ENCODE results near the gene EIF4A2.
"Not testable (repeated sequence)": the region's sequence is repeated elsewhere in the genome, so short reads cannot be mapped to it uniquely, and the experiment has no call there.

EIF4A2 gene

GRCh38 chr3:186821429-186822387, 38.3 kb downstream of the EIF4A2 start:
- peak; percentile 43 for DNase-seq (ENCODE audit: low spot score)

- DNase-seq (ENCODE audit: low spot score), result not testable (repeated sequence)
Observed at GRCh38 chr3:186822388-186822759, 39.0 kb downstream of the EIF4A2 start.

GRCh38 chr3:186823386-186823785, 40.0 kb downstream of the EIF4A2 start:
- DNase-seq (ENCODE audit: low spot score), result no peak

DNA sequence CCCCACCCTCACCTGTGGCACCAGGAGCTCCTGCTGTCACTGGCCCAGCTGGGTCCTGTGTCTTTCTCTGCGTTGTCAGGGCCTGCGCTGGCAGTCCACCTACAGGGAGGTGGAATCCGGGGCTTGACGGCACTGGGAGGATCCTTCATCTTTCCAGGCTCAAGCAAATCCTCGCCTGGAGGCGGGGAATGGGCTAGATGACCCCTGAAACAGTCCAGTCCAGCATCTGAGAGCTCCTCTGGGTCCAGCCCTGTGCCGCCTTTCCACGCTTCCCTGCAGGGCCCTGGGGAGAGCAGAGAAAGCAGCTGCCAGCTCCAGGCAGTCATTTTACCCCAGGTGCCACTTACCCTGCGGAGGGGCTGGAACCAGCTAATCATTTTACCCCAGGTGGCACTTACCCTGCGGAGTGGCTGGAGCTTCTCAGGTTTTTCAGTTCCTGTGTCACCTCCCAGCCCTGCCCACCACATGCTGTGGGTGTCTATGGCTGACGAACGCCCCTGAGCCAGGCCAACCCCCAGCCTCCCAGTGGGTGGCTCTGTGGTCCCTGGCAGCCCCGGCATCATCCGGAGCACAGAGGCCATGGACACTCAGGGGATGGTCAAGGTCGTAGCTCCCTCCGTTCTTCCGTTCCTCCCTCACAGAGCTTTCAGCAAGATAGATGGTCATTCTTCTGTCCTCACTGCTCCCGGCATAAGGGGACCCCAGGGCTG, 41.2 kb downstream of the EIF4A2 start:
- no peak for DNase-seq (ENCODE audit: low spot score)

- no peak for DNase-seq (ENCODE audit: low spot score)
Observed at GRCh38 chr3:186825294-186825821, 42.0 kb downstream of the EIF4A2 start.

GRCh38 chr3:186825872-186826409, 42.6 kb downstream of the EIF4A2 start:
- DNase-seq (ENCODE audit: low spot score), result no peak

DNA sequence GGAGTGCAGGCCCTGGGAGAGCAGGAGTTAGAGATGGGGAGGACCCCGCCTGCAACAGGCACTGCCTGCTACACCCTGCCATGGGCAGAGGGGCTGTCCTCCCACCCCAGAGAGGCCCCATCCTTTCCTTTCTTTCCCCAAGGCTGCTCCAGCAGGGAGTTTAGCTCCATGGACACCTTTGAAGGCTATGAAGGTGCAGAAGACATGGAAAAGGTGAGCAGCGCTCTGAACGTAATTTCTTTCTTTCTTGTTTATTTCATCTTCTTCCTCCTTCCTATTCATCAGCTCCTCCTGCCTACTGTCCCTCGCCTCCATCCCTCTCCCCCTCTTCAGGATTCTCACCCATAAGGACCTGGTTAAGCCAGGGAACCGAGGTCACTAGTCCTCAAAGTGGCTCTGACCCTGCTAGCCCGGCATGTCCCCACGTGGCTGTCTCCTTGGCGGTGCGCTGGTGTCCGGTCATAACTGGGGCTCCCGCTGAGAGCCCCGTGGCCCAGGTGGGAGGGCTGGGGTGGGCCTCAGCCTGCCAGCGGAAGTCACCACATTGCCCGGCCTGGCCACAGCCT, 43.1 kb downstream of the EIF4A2 start:
- no peak for DNase-seq (ENCODE audit: low spot score)

GRCh38 chr3:186826976-186827857, 43.8 kb downstream of the EIF4A2 start:
- DNase-seq (ENCODE audit: low spot score), result peak; percentile 85

- DNase-seq (ENCODE audit: low spot score), result no peak
Observed at GRCh38 chr3:186828340-186828739, 45.0 kb downstream of the EIF4A2 start.

DNA sequence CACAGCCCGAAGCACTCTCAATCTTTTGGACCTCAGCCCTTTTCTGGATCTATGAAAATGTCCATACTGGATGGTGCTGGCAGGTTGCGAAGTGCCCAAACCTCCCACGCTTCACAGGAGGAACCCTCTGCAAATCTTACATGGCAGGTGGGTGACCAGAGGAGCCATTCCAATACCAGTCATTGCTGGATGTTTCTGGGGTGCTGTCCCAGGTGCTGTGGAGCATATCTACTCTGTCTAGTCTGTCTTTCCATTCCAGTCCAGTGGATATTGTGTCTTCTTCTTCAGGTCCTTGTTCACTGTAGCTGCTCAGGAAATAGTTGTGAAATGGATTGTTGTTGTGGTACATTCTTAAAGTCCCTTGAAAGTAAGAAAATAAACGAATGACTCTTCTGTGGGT, 48.4 kb downstream of the EIF4A2 start:
- no peak for DNase-seq (ENCODE audit: low spot score)

- DNase-seq (ENCODE audit: low spot score), result no peak
Observed at GRCh38 chr3:186832276-186832675, 48.9 kb downstream of the EIF4A2 start.
